ENCODE results near the gene PRSS58.

DNA sequence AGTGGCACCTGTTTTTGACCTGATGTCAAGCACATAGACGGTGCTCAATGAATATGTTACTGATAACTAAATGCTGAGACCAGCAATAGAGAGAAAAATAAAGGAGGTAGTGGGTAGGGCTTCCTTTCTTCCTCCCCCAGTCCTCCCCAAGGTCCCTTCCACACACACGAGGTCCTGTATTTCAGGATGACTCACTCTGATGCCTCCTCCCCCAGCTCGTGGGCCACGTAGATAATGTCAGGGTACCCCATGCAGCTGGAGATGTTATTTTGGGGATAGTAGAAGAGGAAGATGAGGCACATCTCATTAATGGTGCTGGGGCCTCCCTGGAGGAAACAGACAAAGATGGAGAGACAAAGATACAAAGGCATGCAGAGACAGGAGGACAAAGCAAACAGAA, 17.3 kb downstream of the PRSS58 start:
- TF ChIP-seq, protein P1, sequence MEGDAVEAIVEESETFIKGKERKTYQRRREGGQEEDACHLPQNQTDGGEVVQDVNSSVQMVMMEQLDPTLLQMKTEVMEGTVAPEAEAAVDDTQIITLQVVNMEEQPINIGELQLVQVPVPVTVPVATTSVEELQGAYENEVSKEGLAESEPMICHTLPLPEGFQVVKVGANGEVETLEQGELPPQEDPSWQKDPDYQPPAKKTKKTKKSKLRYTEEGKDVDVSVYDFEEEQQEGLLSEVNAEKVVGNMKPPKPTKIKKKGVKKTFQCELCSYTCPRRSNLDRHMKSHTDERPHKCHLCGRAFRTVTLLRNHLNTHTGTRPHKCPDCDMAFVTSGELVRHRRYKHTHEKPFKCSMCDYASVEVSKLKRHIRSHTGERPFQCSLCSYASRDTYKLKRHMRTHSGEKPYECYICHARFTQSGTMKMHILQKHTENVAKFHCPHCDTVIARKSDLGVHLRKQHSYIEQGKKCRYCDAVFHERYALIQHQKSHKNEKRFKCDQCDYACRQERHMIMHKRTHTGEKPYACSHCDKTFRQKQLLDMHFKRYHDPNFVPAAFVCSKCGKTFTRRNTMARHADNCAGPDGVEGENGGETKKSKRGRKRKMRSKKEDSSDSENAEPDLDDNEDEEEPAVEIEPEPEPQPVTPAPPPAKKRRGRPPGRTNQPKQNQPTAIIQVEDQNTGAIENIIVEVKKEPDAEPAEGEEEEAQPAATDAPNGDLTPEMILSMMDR (IDR thresholded peaks at IDR 0.05; ENCODE audit: low read depth, low read length, poor library complexity, severe bottlenecking) = no peak
- TF ChIP-seq EZH2phosphoT487 (IDR thresholded peaks at IDR 0.05; ENCODE audit: borderline replicate concordance, low read length) = no peak
